GM23338 (cell line): ENCODE data around the gene VAV3.

ENCODE experiments used
- CREB1 ChIP-seq: fragments of 250-450 bp; sonication (Bioruptor Pico); IDR thresholded peaks from 2 replicates; pipeline ENCODE4 v1.5.0; 2020; ENCODE audit warnings: low read depth, mild to moderate bottlenecking, moderate library complexity
- CTCF ChIP-seq, 2 experiments: fragments of 200-600 bp in 1 of 2; sonication (generic) in 1 of 2; conservative IDR thresholded peaks; 2 replicates each; pipeline versions ENCODE4 v1.5.1 to v1.6.1; 2016 to 2017; ENCODE audit warnings: antibody characterized with exemption in 2 of 2, low read depth in 2 of 2, mild to moderate bottlenecking in 2 of 2, moderate library complexity in 1 of 2
- ETS1 ChIP-seq: IDR thresholded peaks from 2 replicates; pipeline ENCODE4 v1.6.1; 2016; ENCODE audit warnings: antibody characterized with exemption
- EZH2 ChIP-seq: fragments of 200-600 bp; sonication (generic); IDR thresholded peaks from one replicate; pipeline ENCODE4 v1.8.0; 2017; ENCODE audit warnings: antibody characterized with exemption, mild to moderate bottlenecking, low read depth; ENCODE audit not compliant: unreplicated experiment
- EZH2phosphoT487 ChIP-seq: fragments of 200-600 bp; sonication (generic); IDR thresholded peaks from one replicate; pipeline ENCODE4 v1.8.1; 2018; ENCODE audit warnings: antibody characterized with exemption; ENCODE audit not compliant: unreplicated experiment
- JUNB ChIP-seq: IDR thresholded peaks from one replicate; pipeline ENCODE4 v1.6.1; 2016; ENCODE audit warnings: antibody characterized with exemption; ENCODE audit not compliant: unreplicated experiment
- NANOG ChIP-seq: IDR thresholded peaks from 2 replicates; pipeline ENCODE4 v1.6.1; 2016; ENCODE audit warnings: antibody characterized with exemption, borderline replicate concordance
- POLR2AphosphoS5 ChIP-seq: IDR thresholded peaks from 2 replicates; pipeline ENCODE4 v1.6.1; 2016; ENCODE audit warnings: antibody characterized with exemption, low read depth
- REST ChIP-seq: IDR thresholded peaks from one replicate; pipeline ENCODE4 v1.6.1; 2018; ENCODE audit warnings: antibody characterized with exemption; ENCODE audit not compliant: unreplicated experiment
- STAT1 ChIP-seq: IDR thresholded peaks from one replicate; pipeline ENCODE4 v1.6.1; 2016; ENCODE audit warnings: antibody characterized with exemption; ENCODE audit not compliant: unreplicated experiment
- ZNF114 ChIP-seq: fragments of 250-450 bp; sonication (Bioruptor Pico); IDR thresholded peaks from 2 replicates; pipeline ENCODE4 v1.5.0; 2020; ENCODE audit warnings: mild to moderate bottlenecking, moderate library complexity
- ZNF331 ChIP-seq: fragments of 250-450 bp; sonication (Bioruptor Pico); IDR thresholded peaks from 2 replicates; pipeline ENCODE4 v1.5.0; 2020; ENCODE audit warnings: low read depth, mild to moderate bottlenecking, moderate library complexity
- ZNF462 ChIP-seq: fragments of 250-450 bp; sonication (Bioruptor Pico); IDR thresholded peaks from 2 replicates; pipeline ENCODE4 v1.5.0; 2020; ENCODE audit warnings: mild to moderate bottlenecking, moderate library complexity

GRCh38 chr1:107894605-107895004 is 70.4 kb downstream of the VAV3 start:
- TF ChIP-seq CTCF (conservative IDR thresholded peaks at IDR 0.05; ENCODE audit: low read depth in 2 of 2) (no peak), JUNB (no peak), ETS1 (no peak), REST (no peak), POLR2AphosphoS5 (no peak), CREB1 (no peak), EZH2 (no peak), EZH2phosphoT487 (no peak), ZNF331 (CRISPR knock-in tag) (no peak), ZNF114 (CRISPR knock-in tag) (no peak), STAT1 (no peak), NANOG (no peak), ZNF462 (CRISPR knock-in tag) (no peak)
